Measurements from ENCODE around the gene LTF.

The LTF gene

GRCh38 chr3:46420931-46421330 lies 43.8 kb downstream of the LTF start:
- DNase-seq (ENCODE audit: low spot score in 2 of 2) (no peak), ATAC-seq (replicated peaks; ENCODE audit: extremely low read depth, poor library complexity, severe bottlenecking) (no peak)
- Mint-ChIP-seq H3K9me3 (no peaks in the 10 kb centered on the region), H3K4me3 (no peak overlapping the region), H3K27ac (ENCODE audit: low read depth) (no peak overlapping the region), H3K27me3 (no peaks in the 10 kb centered on the region), H3K4me1 (peaks cover 1% of the 10 kb centered on the region), H3K36me3 (ENCODE audit: insufficient read depth) (peaks cover 2% of the 10 kb centered on the region)

- no peaks in the 10 kb centered on the region for H3K4me1 Mint-ChIP-seq
- ATAC-seq (replicated peaks; ENCODE audit: extremely low read depth, poor library complexity, severe bottlenecking) (no peak), DNase-seq (ENCODE audit: low spot score in 2 of 2) (no peak)
- H3K9me3 Mint-ChIP-seq, result no peaks in the 10 kb centered on the region
- H3K36me3 Mint-ChIP-seq (ENCODE audit: insufficient read depth), result peaks cover 2% of the 10 kb centered on the region
- H3K27ac Mint-ChIP-seq (ENCODE audit: low read depth), result no peak overlapping the region
- H3K27me3 Mint-ChIP-seq, result no peaks in the 10 kb centered on the region
- no peak overlapping the region for H3K4me3 Mint-ChIP-seq
Measured at GRCh38 chr3:46419816-46420215, 44.9 kb downstream of the LTF start.

GRCh38 chr3:46417841-46418611 lies 46.7 kb downstream of the LTF start:
- H3K36me3 Mint-ChIP-seq (ENCODE audit: insufficient read depth), result peaks cover 2% of the 10 kb centered on the region
- no peak for DNase-seq (ENCODE audit: low spot score in 2 of 2)
- no peak overlapping the region for H3K27ac Mint-ChIP-seq (ENCODE audit: low read depth)
- no peaks in the 10 kb centered on the region for H3K9me3 Mint-ChIP-seq
- no peaks in the 10 kb centered on the region for H3K27me3 Mint-ChIP-seq
- H3K4me3 Mint-ChIP-seq, result no peak overlapping the region
- H3K4me1 Mint-ChIP-seq, result no peaks in the 10 kb centered on the region
- no peak for ATAC-seq (replicated peaks; ENCODE audit: extremely low read depth, poor library complexity, severe bottlenecking)

GRCh38 chr3:46416811-46417510 lies 47.7 kb downstream of the LTF start:
- ATAC-seq (replicated peaks; ENCODE audit: extremely low read depth, poor library complexity, severe bottlenecking), result no peak
- H3K27me3 Mint-ChIP-seq, result no peaks in the 10 kb centered on the region
- DNase-seq (ENCODE audit: low spot score in 2 of 2), result no peak
- no peaks in the 10 kb centered on the region for H3K4me1 Mint-ChIP-seq
- no peaks in the 10 kb centered on the region for H3K36me3 Mint-ChIP-seq (ENCODE audit: insufficient read depth)
- H3K4me3 Mint-ChIP-seq, result no peak overlapping the region
- no peak overlapping the region for H3K27ac Mint-ChIP-seq (ENCODE audit: low read depth)
- no peaks in the 10 kb centered on the region for H3K9me3 Mint-ChIP-seq

GRCh38 chr3:46416125-46416810 lies 48.4 kb downstream of the LTF start:
- no peak overlapping the region for H3K27ac Mint-ChIP-seq (ENCODE audit: low read depth)

GRCh38 chr3:46414739-46415138 lies 50.0 kb downstream of the LTF start:
- H3K27ac Mint-ChIP-seq (ENCODE audit: low read depth), result no peak overlapping the region
- no peaks in the 10 kb centered on the region for H3K36me3 Mint-ChIP-seq (ENCODE audit: insufficient read depth)
- no peaks in the 10 kb centered on the region for H3K9me3 Mint-ChIP-seq
- DNase-seq (ENCODE audit: low spot score in 2 of 2), result no peak
- no peak overlapping the region for H3K4me3 Mint-ChIP-seq
- peaks cover 5% of the 10 kb centered on the region for H3K4me1 Mint-ChIP-seq
- H3K27me3 Mint-ChIP-seq, result no peaks in the 10 kb centered on the region
- no peak for ATAC-seq (replicated peaks; ENCODE audit: extremely low read depth, poor library complexity, severe bottlenecking)

More at GRCh38 chr3:46416125-46416810, 48.4 kb downstream of the LTF start:
- Mint-ChIP-seq H3K4me1 (no peaks in the 10 kb centered on the region), H3K36me3 (ENCODE audit: insufficient read depth) (no peaks in the 10 kb centered on the region), H3K27me3 (no peaks in the 10 kb centered on the region), H3K9me3 (no peaks in the 10 kb centered on the region), H3K4me3 (no peak overlapping the region)
- DNase-seq (ENCODE audit: low spot score in 2 of 2) (no peak), ATAC-seq (replicated peaks; ENCODE audit: extremely low read depth, poor library complexity, severe bottlenecking) (no peak)

- Mint-ChIP-seq H3K36me3 (ENCODE audit: insufficient read depth) (no peaks in the 10 kb centered on the region), H3K4me3 (no peak overlapping the region), H3K4me1 (peaks cover 8% of the 10 kb centered on the region), H3K27me3 (no peaks in the 10 kb centered on the region), H3K9me3 (no peaks in the 10 kb centered on the region), H3K27ac (ENCODE audit: low read depth) (no peak overlapping the region)
- no peak for ATAC-seq (replicated peaks; ENCODE audit: extremely low read depth, poor library complexity, severe bottlenecking)
- DNase-seq (ENCODE audit: low spot score in 2 of 2), result no peak
Measured at GRCh38 chr3:46413951-46414350, 50.8 kb downstream of the LTF start.

GRCh38 chr3:46412786-46413298 lies 51.9 kb downstream of the LTF start:
- Mint-ChIP-seq H3K27me3 (no peaks in the 10 kb centered on the region), H3K27ac (ENCODE audit: low read depth) (no peak overlapping the region), H3K9me3 (no peaks in the 10 kb centered on the region), H3K4me1 (peaks cover 14% of the 10 kb centered on the region), H3K36me3 (ENCODE audit: insufficient read depth) (no peaks in the 10 kb centered on the region), H3K4me3 (no peak overlapping the region)
- DNase-seq (ENCODE audit: low spot score in 2 of 2), result no peak
- ATAC-seq (replicated peaks; ENCODE audit: extremely low read depth, poor library complexity, severe bottlenecking), result no peak

GRCh38 chr3:46411271-46411670 lies 53.4 kb downstream of the LTF start:
- H3K27me3 Mint-ChIP-seq, result no peaks in the 10 kb centered on the region
- DNase-seq (ENCODE audit: low spot score in 2 of 2) (no peak), ATAC-seq (replicated peaks; ENCODE audit: extremely low read depth, poor library complexity, severe bottlenecking) (no peak)
- peaks cover 27% of the 10 kb centered on the region for H3K4me1 Mint-ChIP-seq
- H3K4me3 Mint-ChIP-seq, result no peak overlapping the region
- H3K27ac Mint-ChIP-seq (ENCODE audit: low read depth), result no peak overlapping the region
- H3K36me3 Mint-ChIP-seq (ENCODE audit: insufficient read depth), result no peaks in the 10 kb centered on the region
- no peaks in the 10 kb centered on the region for H3K9me3 Mint-ChIP-seq

GRCh38 chr3:46410669-46411068 lies 54.0 kb downstream of the LTF start:
- peaks cover 27% of the 10 kb centered on the region for H3K4me1 Mint-ChIP-seq
- DNase-seq (ENCODE audit: low spot score in 2 of 2) (no peak), ATAC-seq (replicated peaks; ENCODE audit: extremely low read depth, poor library complexity, severe bottlenecking) (no peak)
- H3K4me3 Mint-ChIP-seq, result no peak overlapping the region
- no peak overlapping the region for H3K27ac Mint-ChIP-seq (ENCODE audit: low read depth)
- no peaks in the 10 kb centered on the region for H3K36me3 Mint-ChIP-seq (ENCODE audit: insufficient read depth)
- no peaks in the 10 kb centered on the region for H3K9me3 Mint-ChIP-seq
- no peaks in the 10 kb centered on the region for H3K27me3 Mint-ChIP-seq

- H3K9me3 Mint-ChIP-seq, result no peaks in the 10 kb centered on the region
- H3K27me3 Mint-ChIP-seq, result no peaks in the 10 kb centered on the region
- H3K36me3 Mint-ChIP-seq (ENCODE audit: insufficient read depth), result no peaks in the 10 kb centered on the region
- no peak for DNase-seq (ENCODE audit: low spot score in 2 of 2)
- peaks cover 27% of the 10 kb centered on the region for H3K4me1 Mint-ChIP-seq
- ATAC-seq (replicated peaks; ENCODE audit: extremely low read depth, poor library complexity, severe bottlenecking), result no peak
- H3K4me3 Mint-ChIP-seq, result no peak overlapping the region
- H3K27ac Mint-ChIP-seq (ENCODE audit: low read depth), result peak overlapping the region; percentile 32
Measured at GRCh38 chr3:46409739-46410489, 54.8 kb downstream of the LTF start.

- DNase-seq (ENCODE audit: low spot score in 2 of 2), result no peak
- Mint-ChIP-seq H3K27ac (ENCODE audit: low read depth) (no peak overlapping the region), H3K4me3 (no peak overlapping the region), H3K9me3 (no peaks in the 10 kb centered on the region), H3K4me1 (peaks cover 27% of the 10 kb centered on the region), H3K36me3 (ENCODE audit: insufficient read depth) (peaks cover 2% of the 10 kb centered on the region), H3K27me3 (no peaks in the 10 kb centered on the region)
- ATAC-seq (replicated peaks; ENCODE audit: extremely low read depth, poor library complexity, severe bottlenecking), result no peak
Measured at GRCh38 chr3:46408853-46409252, 55.9 kb downstream of the LTF start.
